ENCODE data around the gene CYRIA. TPM values are rescaled to one million over a fixed set of nuclear protein-coding genes. Genes with fewer than 3 reads are reported as not detected.

Gene CYRIA
- total and polyA plus RNA-seq, 2 experiments from 2014 or later, result 1.4 to 1.5 TPM

DNA sequence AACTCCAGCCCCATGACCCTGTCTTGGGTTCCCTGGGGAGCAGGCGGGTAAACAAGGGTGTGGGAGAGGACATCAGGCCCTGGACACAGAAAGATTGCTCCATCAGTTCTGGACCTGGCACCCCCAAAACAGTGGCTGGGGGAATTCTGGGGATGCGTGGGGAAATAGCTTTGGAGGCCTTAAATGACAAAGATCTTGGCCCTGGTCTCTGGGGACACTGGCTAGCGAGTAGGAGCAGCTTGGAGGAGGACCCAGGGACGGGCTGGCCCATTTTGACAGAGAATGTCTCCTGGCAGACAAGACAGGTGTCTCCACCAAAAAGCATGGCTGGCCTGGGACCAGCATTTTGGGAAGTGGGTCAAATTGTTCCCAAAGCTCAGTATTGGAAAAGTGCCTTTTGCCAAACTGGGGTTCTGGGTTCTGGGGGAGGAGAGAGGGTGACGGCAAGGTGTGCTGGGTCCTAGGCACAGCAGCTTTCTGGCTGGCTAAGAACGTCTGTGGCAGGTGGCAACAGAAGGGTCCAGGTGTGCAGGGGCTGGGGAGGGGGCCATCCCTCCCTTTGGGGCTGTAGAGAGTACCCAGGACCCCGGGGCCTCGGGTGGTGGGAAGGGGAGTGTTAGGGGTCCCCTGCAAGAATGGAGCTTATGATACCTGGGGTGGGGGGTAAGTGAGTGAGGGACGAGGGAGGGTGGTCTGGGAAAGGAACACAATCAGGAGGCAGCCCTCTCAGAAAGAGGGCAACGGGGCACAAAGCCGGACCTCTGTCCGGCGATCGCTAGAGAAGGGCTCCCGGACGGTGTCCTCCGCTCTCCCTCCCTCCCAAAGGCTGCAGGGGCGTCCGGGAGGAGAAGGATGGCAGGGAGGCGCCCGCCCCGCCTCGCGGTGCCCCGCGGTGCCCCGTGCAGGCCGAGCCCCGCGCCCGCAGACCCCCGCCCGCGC lies 556 bp downstream of the CYRIA start:
- H3K36me3 ChIP-seq (replicated peaks; ENCODE audit: insufficient read depth, low read depth), result no peaks in the 10 kb centered on the region
- no peaks in the 10 kb centered on the region for H4K20me1 ChIP-seq (ENCODE audit: insufficient read depth, poor library complexity, severe bottlenecking)
- H3K4me1 ChIP-seq (ENCODE audit: insufficient read depth), result peaks cover 14% of the 10 kb centered on the region
- DNase-seq (ENCODE audit: low spot score), result no peak
- no peaks in the 10 kb centered on the region for H3K79me2 ChIP-seq
- no peaks in the 10 kb centered on the region for H3K9me2 ChIP-seq (replicated peaks; ENCODE audit: insufficient read depth)
- H3K27ac ChIP-seq, result no peak overlapping the region
- TF ChIP-seq EZH2phosphoT487 (IDR thresholded peaks at IDR 0.05; ENCODE audit: low read depth, severe bottlenecking, unreplicated experiment) (no peak), EZH2 (IDR thresholded peaks at IDR 0.05; ENCODE audit: borderline replicate concordance) (no peak)
- TF ChIP-seq, protein P1, sequence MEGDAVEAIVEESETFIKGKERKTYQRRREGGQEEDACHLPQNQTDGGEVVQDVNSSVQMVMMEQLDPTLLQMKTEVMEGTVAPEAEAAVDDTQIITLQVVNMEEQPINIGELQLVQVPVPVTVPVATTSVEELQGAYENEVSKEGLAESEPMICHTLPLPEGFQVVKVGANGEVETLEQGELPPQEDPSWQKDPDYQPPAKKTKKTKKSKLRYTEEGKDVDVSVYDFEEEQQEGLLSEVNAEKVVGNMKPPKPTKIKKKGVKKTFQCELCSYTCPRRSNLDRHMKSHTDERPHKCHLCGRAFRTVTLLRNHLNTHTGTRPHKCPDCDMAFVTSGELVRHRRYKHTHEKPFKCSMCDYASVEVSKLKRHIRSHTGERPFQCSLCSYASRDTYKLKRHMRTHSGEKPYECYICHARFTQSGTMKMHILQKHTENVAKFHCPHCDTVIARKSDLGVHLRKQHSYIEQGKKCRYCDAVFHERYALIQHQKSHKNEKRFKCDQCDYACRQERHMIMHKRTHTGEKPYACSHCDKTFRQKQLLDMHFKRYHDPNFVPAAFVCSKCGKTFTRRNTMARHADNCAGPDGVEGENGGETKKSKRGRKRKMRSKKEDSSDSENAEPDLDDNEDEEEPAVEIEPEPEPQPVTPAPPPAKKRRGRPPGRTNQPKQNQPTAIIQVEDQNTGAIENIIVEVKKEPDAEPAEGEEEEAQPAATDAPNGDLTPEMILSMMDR (IDR thresholded peaks at IDR 0.05; ENCODE audit: poor library complexity), result no peak
- peaks cover 29% of the 10 kb centered on the region for H3K27me3 ChIP-seq
- H2AFZ ChIP-seq, result no peak overlapping the region
- 41% methylated on average over 9 of the region's 34 CpGs for WGBS (ENCODE audit: low lambda C conversion rate, missing lambda C conversion rate)
- H3K4me2 ChIP-seq, result peak overlapping the region; percentile 90
- H3K4me3 ChIP-seq, result peak overlapping the region; percentile 26
- H3K9me3 ChIP-seq (ENCODE audit: low read depth), result no peaks in the 10 kb centered on the region

DNA sequence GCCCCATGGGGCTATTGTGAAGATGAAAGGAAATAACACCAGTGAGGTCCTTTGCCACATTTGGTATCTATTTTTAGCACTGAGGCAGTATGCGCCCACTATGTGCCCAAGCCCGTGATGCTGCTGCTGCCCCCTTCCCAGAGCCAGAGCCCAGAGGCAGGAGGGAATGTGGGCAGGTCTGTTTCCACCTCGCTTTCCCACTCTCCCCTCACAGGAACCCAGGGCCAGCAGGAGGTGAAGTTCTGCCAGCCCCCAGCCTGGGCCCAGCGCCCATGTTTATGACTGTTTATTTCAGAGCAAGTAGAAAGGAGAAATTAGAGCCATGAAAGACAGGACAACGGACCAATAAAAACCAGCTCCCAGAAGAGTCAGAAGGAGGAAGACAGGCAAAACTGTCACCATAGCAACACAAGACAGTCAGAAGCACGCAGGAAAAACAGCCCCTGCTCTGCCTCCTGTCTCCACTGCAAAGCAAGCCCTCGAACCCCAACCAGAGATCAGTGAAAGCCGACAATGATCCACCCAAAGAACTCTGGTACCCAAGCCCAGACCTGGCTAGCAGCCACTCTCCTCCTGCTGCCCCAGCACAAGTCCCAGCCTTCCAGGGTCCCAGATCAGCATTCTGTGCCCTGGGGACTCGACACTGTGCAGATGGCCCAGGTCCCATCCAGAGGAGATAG lies 1.4 kb downstream of the CYRIA start:
- H3K27me3 ChIP-seq, result peaks cover 29% of the 10 kb centered on the region

DNA sequence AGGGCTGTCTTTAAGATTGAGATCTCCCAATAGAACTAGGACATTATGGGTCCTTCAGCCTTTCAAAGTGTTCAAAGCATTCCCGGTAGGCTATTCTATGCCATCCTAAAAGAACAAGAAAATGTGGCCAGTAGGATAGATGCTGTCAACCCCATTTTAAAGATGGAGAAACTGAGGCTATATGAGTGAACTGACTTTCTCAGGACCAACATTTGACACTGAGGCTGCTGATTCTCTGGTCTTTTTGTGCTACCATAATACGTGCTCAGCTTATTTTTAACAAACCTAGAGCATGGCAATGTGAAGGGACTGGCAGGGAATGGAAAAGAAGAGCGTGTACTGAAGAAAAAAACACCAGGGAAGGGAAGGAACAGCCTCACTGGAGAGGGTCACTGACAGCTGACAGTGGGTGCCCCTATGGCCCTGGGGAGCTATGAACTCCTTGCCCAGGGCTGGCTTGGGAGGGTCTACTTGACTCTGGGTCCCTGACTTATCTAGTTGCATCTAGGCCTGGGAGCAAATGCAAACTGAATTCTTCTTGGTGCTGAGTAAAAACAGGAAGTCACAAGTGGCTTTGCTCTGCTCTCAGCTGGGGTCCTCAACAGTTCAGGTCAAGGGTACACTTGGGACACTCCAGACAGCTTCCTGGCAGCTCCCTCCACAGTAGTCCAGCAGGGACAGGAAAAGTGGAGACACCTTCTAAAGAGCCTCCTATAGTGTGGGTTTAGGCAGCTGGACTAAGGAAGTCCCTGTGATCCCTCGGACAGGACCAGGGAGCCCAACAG lies 2.3 kb downstream of the CYRIA start:
- Histone ChIP-seq H3K9me3 (ENCODE audit: low read depth) (no peaks in the 10 kb centered on the region), H3K27me3 (peaks cover 29% of the 10 kb centered on the region), H3K4me3 (no peak overlapping the region), H4K20me1 (ENCODE audit: insufficient read depth, poor library complexity, severe bottlenecking) (no peaks in the 10 kb centered on the region), H3K4me1 (ENCODE audit: insufficient read depth) (peaks cover 14% of the 10 kb centered on the region), H3K36me3 (replicated peaks; ENCODE audit: insufficient read depth, low read depth) (no peaks in the 10 kb centered on the region), H3K9me2 (replicated peaks; ENCODE audit: insufficient read depth) (no peaks in the 10 kb centered on the region), H3K4me2 (no peak overlapping the region), H3K79me2 (no peaks in the 10 kb centered on the region), H2AFZ (no peak overlapping the region), H3K27ac (no peak overlapping the region)
- 95% methylated on average over 4 of the region's 4 CpGs for WGBS (ENCODE audit: low lambda C conversion rate, missing lambda C conversion rate)
- TF ChIP-seq EZH2 (IDR thresholded peaks at IDR 0.05; ENCODE audit: borderline replicate concordance) (no peak), EZH2phosphoT487 (IDR thresholded peaks at IDR 0.05; ENCODE audit: low read depth, severe bottlenecking, unreplicated experiment) (no peak)
- TF ChIP-seq, protein P1 (IDR thresholded peaks at IDR 0.05; ENCODE audit: poor library complexity), result no peak
- no peak for DNase-seq (ENCODE audit: low spot score)

More for the DNA sequence above, 1.4 kb downstream of the CYRIA start:
- Histone ChIP-seq H3K36me3 (replicated peaks; ENCODE audit: insufficient read depth, low read depth) (no peaks in the 10 kb centered on the region), H2AFZ (no peak overlapping the region), H3K4me3 (no peak overlapping the region), H4K20me1 (ENCODE audit: insufficient read depth, poor library complexity, severe bottlenecking) (no peaks in the 10 kb centered on the region), H3K27ac (no peak overlapping the region), H3K79me2 (no peaks in the 10 kb centered on the region), H3K9me2 (replicated peaks; ENCODE audit: insufficient read depth) (no peaks in the 10 kb centered on the region), H3K4me2 (peak overlapping the region; percentile 90), H3K9me3 (ENCODE audit: low read depth) (no peaks in the 10 kb centered on the region), H3K4me1 (ENCODE audit: insufficient read depth) (peaks cover 14% of the 10 kb centered on the region)
- TF ChIP-seq, protein P1 (IDR thresholded peaks at IDR 0.05; ENCODE audit: poor library complexity), result no peak
- TF ChIP-seq EZH2phosphoT487 (IDR thresholded peaks at IDR 0.05; ENCODE audit: low read depth, severe bottlenecking, unreplicated experiment), result no peak
- no peak for TF ChIP-seq EZH2 (IDR thresholded peaks at IDR 0.05; ENCODE audit: borderline replicate concordance)
- WGBS (ENCODE audit: low lambda C conversion rate, missing lambda C conversion rate), result 52% methylated on average over 9 of the region's 9 CpGs
- DNase-seq (ENCODE audit: low spot score), result peak; percentile 70
